ENCODE results near the gene ZNF605.

Gene ZNF605

DNA sequence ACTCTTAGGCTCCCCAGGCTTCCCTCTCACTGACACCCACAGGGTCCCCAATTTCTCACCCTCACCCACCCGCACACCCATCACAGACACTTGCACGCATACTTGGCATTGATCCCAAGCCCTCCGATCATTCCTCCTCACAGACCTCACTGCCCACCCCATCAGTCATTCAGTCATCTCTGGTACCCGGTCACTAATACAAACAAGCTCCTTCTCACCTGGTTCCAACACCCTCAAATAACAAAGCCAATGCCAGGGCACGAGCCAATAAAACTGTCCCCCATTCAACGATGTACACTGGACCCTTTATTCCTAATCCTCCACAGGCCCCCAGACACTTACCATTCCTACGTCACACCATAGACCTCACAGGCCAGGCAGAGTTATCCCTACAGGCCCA lies 2.3 kb downstream of the ZNF605 start:
- Histone ChIP-seq H3K9me3 (ENCODE audit: control insufficient read depth, insufficient read depth, low read length) (no peaks in the 10 kb centered on the region; the same call in 1 of the 2 replicates), H3K4me1 (ENCODE audit: insufficient read depth, low read length) (no peaks in the 10 kb centered on the region), H3K9ac (ENCODE audit: low read depth, low read length) (no peak overlapping the region)

DNA sequence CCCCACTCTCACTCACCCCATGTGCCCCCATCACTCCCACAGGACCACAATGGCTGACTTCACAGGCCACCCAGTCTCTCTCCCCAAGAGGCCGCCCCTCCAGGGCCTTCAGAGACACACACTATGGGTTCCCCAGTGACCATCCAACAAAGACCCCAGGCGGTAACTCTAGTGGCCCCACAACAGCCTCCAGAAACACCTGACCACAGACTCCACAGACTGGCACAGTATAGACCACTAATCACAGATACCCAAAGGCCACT lies 3.0 kb downstream of the ZNF605 start:
- no peak overlapping the region for H3K9ac ChIP-seq (ENCODE audit: low read depth, low read length)
- H3K4me1 ChIP-seq (ENCODE audit: insufficient read depth, low read length): no peaks in the 10 kb centered on the region
- H3K9me3 ChIP-seq (ENCODE audit: control insufficient read depth, insufficient read depth, low read length): no peaks in the 10 kb centered on the region; the same call in 1 of the 2 replicates
- no peaks in the 10 kb centered on the region for H3K36me3 ChIP-seq (ENCODE audit: insufficient read depth, low read length)

More for the DNA sequence above, 2.3 kb downstream of the ZNF605 start:
- no peaks in the 10 kb centered on the region for H3K36me3 ChIP-seq (ENCODE audit: insufficient read depth, low read length)

DNA sequence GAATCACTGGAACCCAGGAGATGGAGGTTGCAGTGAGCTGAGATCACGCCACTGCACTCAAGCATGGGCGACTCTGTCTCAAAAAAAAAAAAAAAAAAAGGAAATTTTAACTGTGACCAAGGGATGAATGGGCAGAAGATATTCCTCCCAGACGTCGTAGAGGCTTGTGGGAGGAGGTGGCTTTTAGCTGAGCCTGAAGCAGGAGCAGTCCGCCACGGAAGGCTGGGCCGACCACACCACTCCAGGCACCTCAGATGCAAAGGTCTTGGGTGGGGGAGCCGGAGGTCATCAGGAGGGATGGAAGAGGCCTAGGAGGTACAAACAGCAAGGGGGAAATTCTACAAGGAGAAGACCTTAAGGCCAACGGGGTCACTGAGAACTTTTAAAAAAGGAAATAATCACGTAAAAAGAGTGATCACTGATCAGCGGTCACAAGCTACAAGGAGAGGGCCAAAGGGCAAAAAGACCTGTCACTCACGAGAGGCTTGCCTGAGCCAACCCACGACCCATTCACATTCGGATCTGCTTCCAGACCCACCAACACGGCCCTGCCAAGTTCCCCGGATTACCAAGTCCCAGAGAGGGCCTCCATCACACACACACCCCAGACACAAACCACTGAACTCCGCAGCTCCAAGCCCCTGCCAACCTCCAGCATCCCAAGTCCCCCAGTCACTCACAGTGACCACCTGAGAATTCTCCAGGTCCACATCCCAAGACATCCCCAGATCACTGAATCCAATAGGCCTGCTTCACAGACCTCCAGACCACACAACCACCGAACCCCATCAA lies 3.5 kb downstream of the ZNF605 start:
- H3K9ac ChIP-seq (ENCODE audit: low read depth, low read length): no peak overlapping the region
- no peaks in the 10 kb centered on the region for H3K4me1 ChIP-seq (ENCODE audit: insufficient read depth, low read length)
- H3K9me3 ChIP-seq (ENCODE audit: control insufficient read depth, insufficient read depth, low read length): no peaks in the 10 kb centered on the region; the same call in 1 of the 2 replicates
- H3K36me3 ChIP-seq (ENCODE audit: insufficient read depth, low read length): no peaks in the 10 kb centered on the region

- Histone ChIP-seq H3K9ac (ENCODE audit: low read depth, low read length) (no peak overlapping the region), H3K9me3 (ENCODE audit: control insufficient read depth, insufficient read depth, low read length) (no peaks in the 10 kb centered on the region; the same call in 1 of the 2 replicates), H3K4me1 (ENCODE audit: insufficient read depth, low read length) (no peaks in the 10 kb centered on the region), H3K36me3 (ENCODE audit: insufficient read depth, low read length) (no peaks in the 10 kb centered on the region)
Observed at GRCh38 chr12:132951649-132952048, 4.5 kb downstream of the ZNF605 start.

GRCh38 chr12:132950844-132951535 lies 5.1 kb downstream of the ZNF605 start:
- Histone ChIP-seq H3K9ac (ENCODE audit: low read depth, low read length) (no peak overlapping the region), H3K36me3 (ENCODE audit: insufficient read depth, low read length) (no peaks in the 10 kb centered on the region), H3K4me1 (ENCODE audit: insufficient read depth, low read length) (no peaks in the 10 kb centered on the region), H3K9me3 (ENCODE audit: control insufficient read depth, insufficient read depth, low read length) (no peaks in the 10 kb centered on the region; the same call in 1 of the 2 replicates)

DNA sequence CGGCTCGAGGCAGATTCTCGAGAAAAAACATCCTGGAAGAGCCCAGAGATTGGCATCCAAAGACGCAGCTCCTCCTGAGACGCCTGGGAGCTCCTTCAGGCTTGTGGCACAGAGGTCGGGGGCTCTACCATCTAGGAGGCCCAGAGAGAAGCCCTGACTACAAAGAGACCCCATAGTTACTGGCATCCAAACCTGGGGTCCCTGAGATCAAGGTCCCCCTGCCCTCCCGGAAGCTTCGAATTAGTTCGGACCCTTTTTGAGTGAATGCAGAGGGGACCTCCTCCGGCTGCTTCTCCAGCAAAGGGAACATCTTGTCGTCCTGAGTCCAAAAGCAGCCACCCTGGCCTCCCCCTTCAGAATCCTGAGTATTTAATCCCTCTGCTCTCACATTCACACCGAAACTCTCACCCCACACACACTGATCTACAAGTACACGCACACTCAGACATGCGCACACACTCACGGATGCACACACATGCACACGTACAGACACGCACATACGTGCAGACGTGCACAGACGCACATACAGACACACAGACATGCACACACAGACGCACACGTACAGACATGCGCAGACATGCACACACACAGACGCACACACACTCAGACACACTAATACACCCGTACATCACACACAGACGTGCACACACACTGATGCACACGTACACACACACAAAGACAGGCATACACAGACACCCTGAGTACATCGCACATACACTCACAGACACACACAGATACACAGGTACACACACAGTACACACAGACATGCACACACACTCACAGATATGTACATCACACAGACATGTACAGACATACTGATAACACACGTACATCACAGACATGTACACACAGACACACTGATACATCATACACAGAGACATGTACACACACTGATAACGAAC lies 5.9 kb downstream of the ZNF605 start:
- no peaks in the 10 kb centered on the region for H3K36me3 ChIP-seq (ENCODE audit: insufficient read depth, low read length)
- H3K9ac ChIP-seq (ENCODE audit: low read depth, low read length): no peak overlapping the region
- no peaks in the 10 kb centered on the region for H3K4me1 ChIP-seq (ENCODE audit: insufficient read depth, low read length)
- no peaks in the 10 kb centered on the region; the same call in 1 of the 2 replicates for H3K9me3 ChIP-seq (ENCODE audit: control insufficient read depth, insufficient read depth, low read length)

DNA sequence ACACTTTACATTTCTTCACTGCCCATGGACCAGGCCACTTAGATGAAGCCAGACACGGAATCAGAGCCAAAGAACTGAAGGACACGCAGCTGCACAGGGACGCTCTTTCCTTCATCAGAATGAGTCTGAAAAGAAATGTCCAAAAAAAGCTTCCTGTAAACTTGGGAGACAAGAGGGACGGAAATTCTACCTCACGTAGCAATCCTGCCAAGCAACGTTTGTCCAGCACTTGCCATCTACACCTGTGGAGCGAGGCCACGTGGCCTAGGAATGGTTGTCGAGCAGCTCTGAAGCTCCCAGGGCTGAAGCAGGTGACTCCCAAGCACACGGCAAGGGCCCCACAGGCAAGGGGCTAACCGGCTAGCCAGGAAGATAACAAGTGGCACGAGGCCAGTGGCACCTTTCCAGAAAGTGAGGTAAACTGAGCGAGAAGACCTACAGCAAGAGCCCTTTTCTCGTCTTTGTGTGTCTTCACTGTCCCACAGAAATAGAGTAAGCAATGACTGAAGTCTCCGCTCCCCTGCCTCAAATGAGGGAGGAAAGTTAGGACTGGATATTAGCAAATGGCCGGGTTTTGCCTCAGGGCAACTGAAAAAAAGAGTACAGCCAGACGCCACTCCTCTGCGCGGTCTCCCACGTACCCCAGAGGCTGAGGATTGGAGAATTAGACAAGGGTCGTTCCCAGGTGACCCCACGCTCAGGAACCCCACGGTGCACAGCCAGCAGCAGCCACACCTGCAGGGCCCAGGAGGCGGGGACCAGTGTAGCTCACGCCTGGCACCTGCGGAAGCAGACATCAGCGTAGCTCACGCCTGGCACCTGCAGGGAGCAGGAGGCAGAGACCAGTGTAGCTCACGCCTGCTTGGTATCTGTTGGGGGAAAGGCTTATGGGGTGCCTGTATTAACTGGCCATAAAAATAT lies 7.7 kb downstream of the ZNF605 start:
- no peaks in the 10 kb centered on the region; the same call in 1 of the 2 replicates for H3K9me3 ChIP-seq (ENCODE audit: control insufficient read depth, insufficient read depth, low read length)
- H3K36me3 ChIP-seq (ENCODE audit: insufficient read depth, low read length): no peaks in the 10 kb centered on the region; the same call in 1 of the 2 replicates
- no peaks in the 10 kb centered on the region for H3K4me1 ChIP-seq (ENCODE audit: insufficient read depth, low read length)
- H3K9ac ChIP-seq (ENCODE audit: low read depth, low read length): no peak overlapping the region

GRCh38 chr12:132946246-132946820 lies 9.8 kb downstream of the ZNF605 start:
- Histone ChIP-seq H3K36me3 (ENCODE audit: insufficient read depth, low read length) (no peaks in the 10 kb centered on the region; the same call in 1 of the 2 replicates), H3K9ac (ENCODE audit: low read depth, low read length) (no peak overlapping the region), H3K4me1 (ENCODE audit: insufficient read depth, low read length) (no peaks in the 10 kb centered on the region), H3K9me3 (ENCODE audit: control insufficient read depth, insufficient read depth, low read length) (peaks cover 3% of the 10 kb centered on the region; the same call in 1 of the 2 replicates)

DNA sequence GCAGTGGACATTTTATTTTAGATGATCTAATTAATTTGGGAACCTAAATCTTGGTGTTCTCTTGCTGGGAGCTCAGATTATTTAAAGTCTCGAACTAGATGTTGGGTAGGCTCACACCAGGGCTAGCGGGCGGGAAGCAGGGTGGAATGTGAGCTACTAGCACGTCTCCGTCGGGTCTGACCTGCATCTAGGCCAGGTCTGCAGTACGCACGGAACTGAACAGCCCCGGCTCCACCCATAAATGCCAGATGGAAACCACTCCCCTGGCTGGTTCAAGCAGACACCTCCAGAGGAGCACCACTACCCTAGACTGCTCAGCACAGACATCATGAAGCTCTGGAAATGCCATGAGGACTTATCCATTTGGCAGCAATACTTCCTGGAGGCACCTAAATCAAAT lies 10.3 kb downstream of the ZNF605 start:
- Histone ChIP-seq H3K9me3 (ENCODE audit: control insufficient read depth, insufficient read depth, low read length) (peaks cover 7% of the 10 kb centered on the region), H3K9ac (ENCODE audit: low read depth, low read length) (no peak overlapping the region), H3K4me1 (ENCODE audit: insufficient read depth, low read length) (no peaks in the 10 kb centered on the region), H3K36me3 (ENCODE audit: insufficient read depth, low read length) (no peaks in the 10 kb centered on the region; the same call in 1 of the 2 replicates)

GRCh38 chr12:132942611-132943010 lies 13.5 kb downstream of the ZNF605 start:
- Histone ChIP-seq H3K4me1 (ENCODE audit: insufficient read depth, low read length) (no peaks in the 10 kb centered on the region), H3K9me3 (ENCODE audit: control insufficient read depth, insufficient read depth, low read length) (peaks cover 7% of the 10 kb centered on the region), H3K9ac (ENCODE audit: low read depth, low read length) (no peak overlapping the region), H3K36me3 (ENCODE audit: insufficient read depth, low read length) (no peaks in the 10 kb centered on the region; the same call in 1 of the 2 replicates)

DNA sequence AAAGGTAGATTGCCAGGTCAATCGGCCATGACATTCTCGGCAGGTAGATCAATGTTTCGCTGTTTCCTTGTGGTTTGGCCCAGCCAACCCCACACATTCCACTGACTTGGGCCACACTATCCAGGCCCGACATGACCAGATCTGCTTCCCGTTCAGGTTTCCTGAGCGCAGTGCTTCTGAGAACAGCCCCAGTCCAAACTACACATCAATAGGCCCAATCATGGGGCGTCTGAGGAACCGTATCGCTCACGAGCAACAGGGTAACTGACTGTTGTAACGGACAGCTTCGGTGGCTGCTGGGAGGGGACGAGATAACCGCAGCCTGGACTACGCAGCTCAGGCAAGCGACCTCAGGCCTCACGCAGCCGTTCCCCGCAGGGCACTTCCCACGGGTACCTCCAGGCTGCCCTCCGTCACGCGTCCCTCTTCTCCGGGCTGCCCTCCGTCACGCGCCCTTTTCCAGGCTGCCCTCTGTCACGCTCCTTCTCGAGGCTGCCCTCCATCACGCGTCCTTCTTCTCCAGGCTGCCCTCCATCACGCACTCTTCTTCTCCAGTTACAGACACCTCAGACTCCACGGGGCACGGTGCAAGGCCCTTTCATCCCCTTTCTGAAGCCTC lies 14.7 kb downstream of the ZNF605 start:
- no peak overlapping the region for H3K9ac ChIP-seq (ENCODE audit: low read depth, low read length)
- peaks cover 12% of the 10 kb centered on the region for H3K9me3 ChIP-seq (ENCODE audit: control insufficient read depth, insufficient read depth, low read length)
- H3K4me1 ChIP-seq (ENCODE audit: insufficient read depth, low read length): no peaks in the 10 kb centered on the region
- no peaks in the 10 kb centered on the region; the same call in 1 of the 2 replicates for H3K36me3 ChIP-seq (ENCODE audit: insufficient read depth, low read length)

GRCh38 chr12:132940071-132940719 lies 15.9 kb downstream of the ZNF605 start:
- no peaks in the 10 kb centered on the region; the same call in 1 of the 2 replicates for H3K36me3 ChIP-seq (ENCODE audit: insufficient read depth, low read length)
- peaks cover 12% of the 10 kb centered on the region for H3K9me3 ChIP-seq (ENCODE audit: control insufficient read depth, insufficient read depth, low read length)
- H3K4me1 ChIP-seq (ENCODE audit: insufficient read depth, low read length): no peaks in the 10 kb centered on the region
- H3K9ac ChIP-seq (ENCODE audit: low read depth, low read length): no peak overlapping the region
